K562 (cell line): ENCODE data around the gene TEAD3. TPM values are rescaled to one million over a fixed set of nuclear protein-coding genes. Genes with fewer than 3 reads are reported as not detected.

Experiments
- ATAC-seq: fragments of 200-7000 bp; cut with Tn5 transposase; 3 replicates; pipeline ENCODE4 v1.9.1; 2020; ENCODE audit warnings: moderate library complexity
- BruUV-seq: library from RNA; stranded (reverse); fragments of 400-500 nt; replicated peaks from 2 replicates; lab custom pipeline; 2021; lab: Mats Ljungman, UMichigan
- CTCF ChIA-PET: fragments of 300-600 bp; formaldehyde crosslinking; extraction: SDS; loops from one replicate; lab custom pipeline; 2021; ENCODE audit warnings: low intra/inter-chr PET ratio; lab: Yijun Ruan, JAX
- POLR2A ChIA-PET: fragments of 300-600, 350-650 bp; sonication (Branson Sonifier 250); formaldehyde crosslinking; extraction: SDS; loops from one replicate; lab custom pipeline; 2021; ENCODE audit warnings: antibody characterized with exemption, inconsistent platforms; lab: Yijun Ruan, JAX
- DNase-seq, 4 experiments: peaks; one replicate each; pipeline versions ENCODE4 v3.0.0 to v3.0.0-alpha.2; 2011 to 2018; ENCODE audit warnings: low spot score in 3 of 4, mixed read lengths in 3 of 4; ENCODE audit errors: extremely low read depth in 1 of 4
- FAIRE-seq: peaks from 2 replicates; lab custom pipeline; 2011; peaks lifted over from hg19 to GRCh38; lab: Jason Lieb, UNC
- H2AFZ ChIP-seq: 2 replicates; pipeline ENCODE4 v1.6.0; 2011; ENCODE audit warnings: low read depth, low read length, control low read depth, inconsistent platforms
- H3K27ac ChIP-seq: fragments of 200-600 bp; 3 replicates; pipeline ENCODE4 v1.8.0; 2011; ENCODE audit warnings: low read depth, mild to moderate bottlenecking, control low read depth, inconsistent platforms, low read length, moderate library complexity, mixed read lengths; ENCODE audit errors: extremely low read depth
- H3K27me3 ChIP-seq, 2 experiments: fragments of 300-600 bp in 1 of 2; 2 replicates in 1 of 2; 3 replicates in 1 of 2; pipeline versions ENCODE4 v1.6.0 to v1.8.0; 2011; ENCODE audit warnings: inconsistent platforms in 2 of 2, low read length in 2 of 2, mild to moderate bottlenecking in 1 of 2, mixed read lengths in 1 of 2, moderate library complexity in 1 of 2; ENCODE audit not compliant: control insufficient read depth in 2 of 2, insufficient read depth in 2 of 2
- H3K36me3 ChIP-seq: fragments of 300-600 bp; 3 replicates; pipeline ENCODE4 v1.8.0; 2011; ENCODE audit warnings: mild to moderate bottlenecking, low read length, inconsistent platforms; ENCODE audit not compliant: control insufficient read depth, insufficient read depth
- H3K4me1 ChIP-seq, 2 experiments: fragments of 200-600 bp in 1 of 2; replicated peaks in 1 of 2; 2 replicates in 1 of 2; 3 replicates in 1 of 2; pipeline versions ENCODE4 v1.5.1 to v1.8.0; 2011; ENCODE audit warnings: inconsistent platforms in 2 of 2, low read length in 2 of 2, mild to moderate bottlenecking in 1 of 2, mixed read lengths in 1 of 2, moderate library complexity in 1 of 2; ENCODE audit not compliant: control insufficient read depth in 2 of 2, insufficient read depth in 2 of 2
- H3K4me2 ChIP-seq: 2 replicates; pipeline ENCODE4 v1.6.1; 2011; ENCODE audit warnings: low read length, control low read depth, inconsistent platforms, mixed read lengths; ENCODE audit not compliant: insufficient read depth
- H3K4me3 ChIP-seq: fragments of 200-600 bp; sonication (generic), shearing (Covaris generic); 2 replicates; pipeline ENCODE4 v1.5.1; 2016; ENCODE audit warnings: control low read depth, inconsistent platforms
- H3K79me2 ChIP-seq: fragments of 200-600 bp; 3 replicates; pipeline ENCODE4 v1.8.0; 2011; ENCODE audit warnings: low read length, inconsistent platforms; ENCODE audit not compliant: control insufficient read depth, insufficient read depth
- H3K9ac ChIP-seq, 2 experiments: 2 replicates each; pipeline versions ENCODE4 v1.6.0 to v1.6.1; 2011; ENCODE audit warnings: low read depth in 2 of 2, low read length in 2 of 2, control low read depth in 1 of 2, inconsistent platforms in 1 of 2, mild to moderate bottlenecking in 1 of 2, mixed read lengths in 1 of 2; ENCODE audit not compliant: insufficient read depth in 1 of 2
- H3K9me1 ChIP-seq: one replicate; pipeline ENCODE4 v1.6.0; 2011; ENCODE audit warnings: inconsistent platforms, mild to moderate bottlenecking, low read length, moderate library complexity; ENCODE audit not compliant: control insufficient read depth, insufficient read depth
- H3K9me3 ChIP-seq: replicated peaks from 2 replicates; pipeline ENCODE4 v1.5.1; 2011; ENCODE audit warnings: low read depth, low read length, inconsistent platforms; ENCODE audit not compliant: control insufficient read depth, insufficient read depth
- H4K20me1 ChIP-seq: replicated peaks from 2 replicates; pipeline ENCODE4 v1.6.1; 2011; ENCODE audit warnings: low read length, inconsistent platforms, mixed read lengths; ENCODE audit not compliant: control insufficient read depth, insufficient read depth
- ATF2 ChIP-seq: sonication (generic); formaldehyde crosslinking; IDR thresholded peaks from 2 replicates; pipeline ENCODE4 v1.8.1; 2022; ENCODE audit warnings: missing genetic modification reagents
- BRCA1 ChIP-seq, 2 experiments: fragments of 450-650 bp in 1 of 2; sonication (generic) in 1 of 2; formaldehyde crosslinking in 1 of 2; IDR thresholded peaks; 2 replicates each; pipeline versions ENCODE4 v1.5.0 to v1.6.1; 2017 to 2020; ENCODE audit warnings: mild to moderate bottlenecking in 1 of 2, missing genetic modification reagents in 1 of 2
- ID3 ChIP-seq, 2 experiments: fragments of 250-450 bp in 1 of 2; fragments of 450-650 bp in 1 of 2; sonication (Bioruptor Pico) in 1 of 2; IDR thresholded peaks; 2 replicates each; pipeline versions ENCODE4 v1.6.1 to v1.8.0; 2016 to 2021; ENCODE audit warnings: mild to moderate bottlenecking in 2 of 2, moderate library complexity in 2 of 2, missing compliant biosample characterization in 1 of 2, missing genetic modification characterization in 1 of 2
- PBX2 ChIP-seq, 2 experiments: IDR thresholded peaks in 1 of 2; conservative IDR thresholded peaks in 1 of 2; 2 replicates each; pipeline ENCODE4 v1.6.1; 2016; ENCODE audit warnings: low read depth in 2 of 2, mild to moderate bottlenecking in 1 of 2, missing compliant biosample characterization in 1 of 2, missing genetic modification characterization in 1 of 2, moderate library complexity in 1 of 2
- TCF3 ChIP-seq: sonication (generic); formaldehyde crosslinking; IDR thresholded peaks from 2 replicates; pipeline ENCODE4 v1.4.0; 2020; ENCODE audit warnings: mild to moderate bottlenecking, missing genetic modification reagents
- ZBTB11 ChIP-seq, 3 experiments: fragments of 200-800 bp in 1 of 3; fragments of 250-450 bp in 1 of 3; fragments of 450-650 bp in 1 of 3; sonication (Bioruptor Pico) in 1 of 3; sonication (Bioruptor generic) in 1 of 3; formaldehyde crosslinking in 1 of 3; IDR thresholded peaks; 2 replicates each; pipeline versions ENCODE4 v1.6.1 to v1.8.0; 2016 to 2022; ENCODE audit warnings: mild to moderate bottlenecking in 2 of 3, missing genetic modification characterization in 2 of 3, missing compliant biosample characterization in 1 of 3, moderate library complexity in 1 of 3
- ZNF140 ChIP-seq: fragments of 250-450 bp; sonication (Bioruptor Pico); IDR thresholded peaks from 2 replicates; pipeline ENCODE4 v1.8.0; 2021; ENCODE audit warnings: moderate library complexity, mild to moderate bottlenecking, inconsistent platforms
- WGBS: fragments of 100-300 bp; shearing (Covaris generic); methylation state at CpG from one replicate; pipeline ENCODE4 v1.1.6; 2016; ENCODE audit warnings: low coverage, mixed read lengths; ENCODE audit not compliant: insufficient coverage; ENCODE audit errors: missing lambda C conversion rate; 5-methylcytosine and 5-hydroxymethylcytosine counted together
- in situ Hi-C: fragments of 300-500 bp; cut with MboI; formaldehyde crosslinking; loops from 4 replicates; pipeline ENCODE4 v1.15.0; 2018; ENCODE audit warnings: inconsistent platforms, mixed read lengths
- intact Hi-C: fragments of 100-400 bp; cut with micrococcal nuclease; formaldehyde crosslinking; loops from 2 replicates; pipeline ENCODE4 v1.14.2; 2022
- polyA plus RNA-seq, 8 experiments: library from polyadenylated mRNA; depleted of rRNA in 4 of 8; stranded (reverse) in 5 of 8; unstranded in 3 of 8; fragments of >200 nt; fragmentation: Nextera tagmentation in 2 of 8; fragmentation: Illumina TruSeq in 1 of 8; extraction: Ambion mirVana in 2 of 8; extraction: Trizol in 1 of 8; gene quantifications; 2 replicates each; pipeline versions ENCODE4 v1.2.1 to v1.2.3, GENCODE V29; 2011 to 2014; ENCODE audit warnings: inconsistent platforms in 1 of 8, missing spikeins in 1 of 8
- total RNA-seq, 7 experiments: library from RNA; depleted of rRNA in 6 of 7; stranded (reverse); fragments of >200 nt in 6 of 7; fragmentation: Illumina TruSeq in 2 of 7; extraction: Trizol in 2 of 7; gene quantifications; 2 replicates each; pipeline versions ENCODE4 v1.2.1 to v1.2.3, GENCODE V29; 2011 to 2021; ENCODE audit warnings: low replicate concordance in 1 of 7
- TF ChIP-seq, protein P1 (sequence below): fragments of 450-650 bp; formaldehyde crosslinking; IDR thresholded peaks from 2 replicates; pipeline ENCODE4 v1.4.0; 2022; ENCODE audit warnings: mild to moderate bottlenecking, moderate library complexity

Gene TEAD3
- total and polyA plus RNA-seq, 9 of the 15 experiments (the other 6 are each of a cell fraction or from before 2014, with no cell fraction given) = 0.63 to 13.2 (median 3.3) TPM

DNA sequence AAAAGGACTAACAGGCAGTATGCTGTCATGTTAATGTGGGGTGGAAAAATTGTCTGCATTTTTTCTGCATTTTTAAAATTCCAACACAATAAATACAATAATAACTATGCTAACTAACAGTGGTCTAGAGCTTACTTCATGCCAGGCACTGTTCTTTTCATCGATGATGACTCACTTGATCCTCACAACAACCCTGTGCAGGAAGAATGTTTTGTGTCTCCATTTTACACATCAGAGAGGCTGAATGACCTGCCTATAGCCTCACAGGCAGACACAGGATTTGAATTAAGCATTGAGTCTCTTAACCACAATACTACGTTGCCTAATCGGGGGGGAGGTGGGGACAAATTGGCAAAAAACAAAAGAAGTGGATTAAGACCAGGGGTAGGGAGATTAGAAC lies 71.6 kb downstream of the TEAD3 start:
- Histone ChIP-seq H3K27me3 (no peaks in the 10 kb centered on the region), H3K4me1 (peaks cover 0 to 11% of the 10 kb centered on the region in 2 experiments; a peak in 2 of 5 replicates), H3K4me3 (no peak overlapping the region), H3K79me2 (no peaks in the 10 kb centered on the region), H4K20me1 (no peaks in the 10 kb centered on the region), H3K27ac (no peak overlapping the region), H3K36me3 (peaks cover 10% of the 10 kb centered on the region; the same call in 2 of the 3 replicates), H2AFZ (no peak overlapping the region), H3K9me3 (peaks cover 15% of the 10 kb centered on the region; the same call in 1 of the 2 replicates), H3K4me2 (no peak overlapping the region), H3K9me1 (no peaks in the 10 kb centered on the region), H3K9ac (no peak overlapping the region)
- ChIA-PET CTCF (no interaction called here), POLR2A (no interaction called here)
- intact Hi-C loops (no loop called here), in situ Hi-C loops (no loop called here)
- ATAC-seq = no peak
- no peak for DNase-seq
- 61% methylated on average over 3 of the region's 3 CpGs for WGBS
- no TSS peak for BruUV-seq
- FAIRE-seq = no peak
- TF ChIP-seq BRCA1 (IDR thresholded peaks at IDR 0.05) (no peak), BRCA1 (CRISPR knock-in tag; IDR thresholded peaks at IDR 0.05) (no peak), TCF3 (CRISPR knock-in tag) (no peak), ATF2 (CRISPR knock-in tag) (no peak), ZNF140 (CRISPR knock-in tag) (no peak), ID3 (CRISPR knock-in tag; IDR thresholded peaks at IDR 0.05) (no peak), ID3 (tag; IDR thresholded peaks at IDR 0.05) (no peak), ZBTB11 (CRISPR knock-in tag; IDR thresholded peaks at IDR 0.05) (no peak), PBX2 (CRISPR knock-in tag; IDR thresholded peaks at IDR 0.05; ENCODE audit: low read depth) (no peak), PBX2 (tag; conservative IDR thresholded peaks at IDR 0.05; ENCODE audit: low read depth) (no peak)
- TF ChIP-seq, protein P1, sequence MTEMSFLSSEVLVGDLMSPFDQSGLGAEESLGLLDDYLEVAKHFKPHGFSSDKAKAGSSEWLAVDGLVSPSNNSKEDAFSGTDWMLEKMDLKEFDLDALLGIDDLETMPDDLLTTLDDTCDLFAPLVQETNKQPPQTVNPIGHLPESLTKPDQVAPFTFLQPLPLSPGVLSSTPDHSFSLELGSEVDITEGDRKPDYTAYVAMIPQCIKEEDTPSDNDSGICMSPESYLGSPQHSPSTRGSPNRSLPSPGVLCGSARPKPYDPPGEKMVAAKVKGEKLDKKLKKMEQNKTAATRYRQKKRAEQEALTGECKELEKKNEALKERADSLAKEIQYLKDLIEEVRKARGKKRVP (CRISPR knock-in tag) = no peak
